H1 (cell line): ENCODE data around the gene SCRN1. TPM values are rescaled to one million over a fixed set of nuclear protein-coding genes. Genes with fewer than 3 reads are reported as not detected.

Source experiments
- ATF3 ChIP-seq: IDR thresholded peaks from 2 replicates; pipeline ENCODE4 v1.6.1; 2011; ENCODE audit warnings: low read depth, mild to moderate bottlenecking, low read length; ENCODE audit not compliant: insufficient read depth
- KDM4A ChIP-seq: IDR thresholded peaks from one replicate; pipeline ENCODE4 v1.7.1; 2012; ENCODE audit warnings: low read depth, mild to moderate bottlenecking, moderate library complexity, low read length, inconsistent platforms; ENCODE audit not compliant: severe bottlenecking
- SP2 ChIP-seq: IDR thresholded peaks from 2 replicates; pipeline ENCODE4 v1.6.1; 2012; ENCODE audit warnings: mild to moderate bottlenecking, low read length, inconsistent platforms
- polyA plus RNA-seq, 7 experiments: library from polyadenylated mRNA; depleted of rRNA in 3 of 7; stranded (reverse) in 5 of 7; unstranded in 2 of 7; fragments of >200 nt in 5 of 7; fragments of 200-250 nt in 2 of 7; gene quantifications; 1 replicate in 5 of 7; 2 replicates in 1 of 7; 4 replicates in 1 of 7; pipeline versions ENCODE4 v1.2.1 to v1.2.3, GENCODE V29; 2011 to 2013; ENCODE audit warnings: missing spikeins in 2 of 7, mixed read lengths in 2 of 7
- total RNA-seq: library from RNA; stranded (reverse); fragmentation: NEBNext Ultra II Directional; extraction: Animal tissue kit (Norgen Biotek cat#: 25700); gene quantifications from 2 replicates; pipeline ENCODE4 v1.2.1, GENCODE V29; 2021

SCRN1 gene
- total and polyA plus RNA-seq, 2 of the 8 experiments (the other 6 are each of a cell fraction or from before 2014, with no cell fraction given) = 36.0 to 75.8 TPM

- no peak for TF ChIP-seq KDM4A
- no peak for TF ChIP-seq SP2
- no peak for TF ChIP-seq ATF3
These were observed 62.9 kb downstream of the SCRN1 start (continued) for GRCh38 chr7:29926741-29927140.
